HepG2 (cell line): ENCODE results near the gene LONP1. TPM values are rescaled to one million over a fixed set of nuclear protein-coding genes. Genes with fewer than 3 reads are reported as not detected.

Experiments used
- GTF3A ChIP-seq: sonication (generic); formaldehyde crosslinking; conservative IDR thresholded peaks from 2 replicates; pipeline ENCODE4 v1.4.0; 2020; ENCODE audit warnings: mild to moderate bottlenecking, missing genetic modification reagents
- NFYB ChIP-seq: sonication (generic); formaldehyde crosslinking; IDR thresholded peaks from 2 replicates; pipeline ENCODE4 v1.4.0; 2020; ENCODE audit warnings: missing genetic modification reagents
- ZBTB3 ChIP-seq: sonication (generic); formaldehyde crosslinking; IDR thresholded peaks from 2 replicates; pipeline ENCODE4 v1.4.0; 2020; ENCODE audit warnings: low read depth, mild to moderate bottlenecking, moderate library complexity, missing genetic modification reagents, borderline replicate concordance
- polyA plus RNA-seq, 8 experiments: library from polyadenylated mRNA; depleted of rRNA in 3 of 8; stranded (reverse) in 7 of 8; unstranded in 1 of 8; fragments of >200 nt; fragmentation: Illumina TruSeq in 4 of 8; extraction: Trizol in 4 of 8; gene quantifications; 2 replicates each; pipeline versions ENCODE4 v1.2.1 to v1.2.3, GENCODE V29; 2011 to 2016; ENCODE audit warnings: low read depth in 4 of 8, missing spikeins in 1 of 8, mixed read lengths in 1 of 8; ENCODE audit not compliant: insufficient read depth in 1 of 8
- total RNA-seq, 5 experiments: library from RNA; depleted of rRNA; stranded (reverse); fragments of >200 nt; fragmentation: Illumina TruSeq; extraction: Trizol; gene quantifications; 2 replicates each; pipeline ENCODE4 v1.2.3, GENCODE V29; 2016; ENCODE audit warnings: low read depth in 1 of 5
- TF ChIP-seq, protein P1 (sequence below), 2 experiments: fragments of 450-650 bp in 1 of 2; sonication (generic) in 1 of 2; formaldehyde crosslinking in 1 of 2; IDR thresholded peaks; 2 replicates each; pipeline versions ENCODE4 v1.6.1 to v1.8.0; 2016 to 2022; ENCODE audit warnings: antibody characterized with exemption in 1 of 2, mild to moderate bottlenecking in 1 of 2, missing genetic modification reagents in 1 of 2
- TF ChIP-seq, protein P2 (sequence below): conservative IDR thresholded peaks from 2 replicates; pipeline ENCODE4 v1.6.1; 2018; ENCODE audit warnings: missing genetic modification reagents

Gene LONP1
- total and polyA plus RNA-seq, 2 of the 13 experiments (the other 11 are each of a cell fraction or from before 2014, with no cell fraction given), result 59.5 to 76.8 TPM

DNA sequence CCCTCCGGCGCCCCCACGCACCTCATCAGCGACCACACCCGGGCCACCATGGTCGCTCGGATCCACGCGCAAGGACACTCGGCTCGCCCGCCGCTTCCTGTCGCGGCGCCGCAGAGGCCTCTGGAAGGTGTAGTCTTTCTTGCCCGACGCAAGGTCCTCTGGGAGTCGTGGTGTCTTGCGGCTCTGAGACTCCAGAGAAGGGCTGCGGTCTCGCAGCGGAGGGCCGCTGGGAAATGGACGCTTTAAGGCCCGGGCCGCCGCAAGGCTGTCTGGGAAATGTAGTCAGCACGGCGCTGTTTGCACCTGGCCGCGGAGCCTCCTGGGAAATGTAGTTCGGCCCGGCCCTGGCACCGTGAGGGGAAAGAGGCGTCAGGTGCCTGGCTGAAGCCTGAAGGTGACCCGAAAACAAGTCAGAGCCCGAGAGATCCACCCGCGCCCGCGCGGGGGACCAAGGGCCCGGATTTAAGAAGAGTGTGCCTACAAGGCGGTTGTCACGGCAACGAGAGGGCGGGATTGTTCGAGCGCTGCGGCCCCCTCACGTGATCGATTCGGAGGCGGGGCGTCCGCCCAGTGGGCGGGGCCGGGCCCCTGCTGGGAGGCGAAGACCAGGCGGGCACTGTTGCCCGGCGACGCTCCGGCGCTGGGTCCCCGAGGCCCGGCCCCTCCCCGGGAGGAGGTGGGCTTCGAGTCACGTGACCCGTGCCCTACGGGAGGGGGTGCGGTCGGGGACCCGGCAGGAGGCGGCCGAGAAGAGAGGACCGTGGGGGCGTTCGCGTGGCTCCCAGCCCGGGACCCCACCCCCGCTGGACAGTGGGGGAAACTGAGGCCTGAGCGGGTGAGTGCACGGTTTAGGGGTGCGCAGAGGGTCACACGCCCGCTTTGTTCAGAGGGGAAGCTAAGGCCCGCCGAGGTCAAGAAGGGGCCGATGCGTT lies 39.2 kb downstream of the LONP1 start, which contains the start of the genes HSD11B1L and MICOS13 (continued):
- TF ChIP-seq, protein P1, sequence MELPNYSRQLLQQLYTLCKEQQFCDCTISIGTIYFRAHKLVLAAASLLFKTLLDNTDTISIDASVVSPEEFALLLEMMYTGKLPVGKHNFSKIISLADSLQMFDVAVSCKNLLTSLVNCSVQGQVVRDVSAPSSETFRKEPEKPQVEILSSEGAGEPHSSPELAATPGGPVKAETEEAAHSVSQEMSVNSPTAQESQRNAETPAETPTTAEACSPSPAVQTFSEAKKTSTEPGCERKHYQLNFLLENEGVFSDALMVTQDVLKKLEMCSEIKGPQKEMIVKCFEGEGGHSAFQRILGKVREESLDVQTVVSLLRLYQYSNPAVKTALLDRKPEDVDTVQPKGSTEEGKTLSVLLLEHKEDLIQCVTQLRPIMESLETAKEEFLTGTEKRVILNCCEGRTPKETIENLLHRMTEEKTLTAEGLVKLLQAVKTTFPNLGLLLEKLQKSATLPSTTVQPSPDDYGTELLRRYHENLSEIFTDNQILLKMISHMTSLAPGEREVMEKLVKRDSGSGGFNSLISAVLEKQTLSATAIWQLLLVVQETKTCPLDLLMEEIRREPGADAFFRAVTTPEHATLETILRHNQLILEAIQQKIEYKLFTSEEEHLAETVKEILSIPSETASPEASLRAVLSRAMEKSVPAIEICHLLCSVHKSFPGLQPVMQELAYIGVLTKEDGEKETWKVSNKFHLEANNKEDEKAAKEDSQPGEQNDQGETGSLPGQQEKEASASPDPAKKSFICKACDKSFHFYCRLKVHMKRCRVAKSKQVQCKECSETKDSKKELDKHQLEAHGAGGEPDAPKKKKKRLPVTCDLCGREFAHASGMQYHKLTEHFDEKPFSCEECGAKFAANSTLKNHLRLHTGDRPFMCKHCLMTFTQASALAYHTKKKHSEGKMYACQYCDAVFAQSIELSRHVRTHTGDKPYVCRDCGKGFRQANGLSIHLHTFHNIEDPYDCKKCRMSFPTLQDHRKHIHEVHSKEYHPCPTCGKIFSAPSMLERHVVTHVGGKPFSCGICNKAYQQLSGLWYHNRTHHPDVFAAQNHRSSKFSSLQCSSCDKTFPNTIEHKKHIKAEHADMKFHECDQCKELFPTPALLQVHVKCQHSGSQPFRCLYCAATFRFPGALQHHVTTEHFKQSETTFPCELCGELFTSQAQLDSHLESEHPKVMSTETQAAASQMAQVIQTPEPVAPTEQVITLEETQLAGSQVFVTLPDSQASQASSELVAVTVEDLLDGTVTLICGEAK (IDR thresholded peaks at IDR 0.05), result no peak
- TF ChIP-seq, protein P1 (CRISPR knock-in tag; IDR thresholded peaks at IDR 0.05), result peak; percentile 66
- TF ChIP-seq NFYB (CRISPR knock-in tag) (peak; percentile 53), GTF3A (CRISPR knock-in tag) (no peak), ZBTB3 (no peak)
- TF ChIP-seq, protein P2, sequence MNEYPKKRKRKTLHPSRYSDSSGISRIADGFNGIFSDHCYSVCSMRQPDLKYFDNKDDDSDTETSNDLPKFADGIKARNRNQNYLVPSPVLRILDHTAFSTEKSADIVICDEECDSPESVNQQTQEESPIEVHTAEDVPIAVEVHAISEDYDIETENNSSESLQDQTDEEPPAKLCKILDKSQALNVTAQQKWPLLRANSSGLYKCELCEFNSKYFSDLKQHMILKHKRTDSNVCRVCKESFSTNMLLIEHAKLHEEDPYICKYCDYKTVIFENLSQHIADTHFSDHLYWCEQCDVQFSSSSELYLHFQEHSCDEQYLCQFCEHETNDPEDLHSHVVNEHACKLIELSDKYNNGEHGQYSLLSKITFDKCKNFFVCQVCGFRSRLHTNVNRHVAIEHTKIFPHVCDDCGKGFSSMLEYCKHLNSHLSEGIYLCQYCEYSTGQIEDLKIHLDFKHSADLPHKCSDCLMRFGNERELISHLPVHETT, result 0 out of 2 replicates have a peak, but pooled peaks have one; percentile 42
